Smooth muscle cell (in vitro differentiated cells): ENCODE data around the gene MEIOB. TPM values are rescaled to one million over a fixed set of nuclear protein-coding genes. Genes with fewer than 3 reads are reported as not detected.

ENCODE experiments used
- DNase-seq: peaks from one replicate; lab custom pipeline; 2025; ENCODE audit not compliant: unreplicated experiment; lab: John Stamatoyannopoulos, UW
- H2AFZ ChIP-seq: fragments of 200-600 bp; sonication (generic); 2 replicates; pipeline ENCODE4 v1.6.0; 2016; ENCODE audit warnings: antibody characterized with exemption, low read depth, mild to moderate bottlenecking
- H3F3A ChIP-seq: fragments of 200-600 bp; sonication (generic); 2 replicates; pipeline ENCODE4 v1.6.0; 2017; ENCODE audit warnings: antibody characterized with exemption, low read depth
- H3K27ac ChIP-seq: fragments of 200-600 bp; sonication (generic); 2 replicates; pipeline ENCODE4 v1.5.1; 2016; ENCODE audit warnings: low read depth, mild to moderate bottlenecking
- H3K27me3 ChIP-seq: fragments of 200-600 bp; sonication (generic); 2 replicates; pipeline ENCODE4 v1.6.1; 2016; ENCODE audit warnings: low read depth, mild to moderate bottlenecking
- H3K36me3 ChIP-seq: fragments of 200-600 bp; sonication (generic); 2 replicates; pipeline ENCODE4 v1.5.1; 2016; ENCODE audit warnings: low read depth
- H3K4me1 ChIP-seq: fragments of 200-600 bp; sonication (generic); 2 replicates; pipeline ENCODE4 v1.5.1; 2016; ENCODE audit warnings: low read depth
- H3K4me2 ChIP-seq: fragments of 200-600 bp; sonication (generic); 2 replicates; pipeline ENCODE4 v1.6.0; 2016; ENCODE audit warnings: mild to moderate bottlenecking
- H3K4me3 ChIP-seq: fragments of 200-600 bp; sonication (generic); 2 replicates; pipeline ENCODE4 v1.5.1; 2016; ENCODE audit warnings: mild to moderate bottlenecking
- H3K79me2 ChIP-seq: fragments of 200-600 bp; sonication (generic); 2 replicates; pipeline ENCODE4 v1.6.0; 2016; ENCODE audit warnings: low read depth, mild to moderate bottlenecking
- H3K9ac ChIP-seq: fragments of 200-600 bp; sonication (generic); 2 replicates; pipeline ENCODE4 v1.6.0; 2016; ENCODE audit warnings: low read depth
- H3K9me3 ChIP-seq: fragments of 200-600 bp; sonication (generic); replicated peaks from 2 replicates; pipeline ENCODE4 v1.5.1; 2016; ENCODE audit warnings: low read depth
- H4K20me1 ChIP-seq: fragments of 200-600 bp; sonication (generic); 2 replicates; pipeline ENCODE4 v1.6.0; 2016; ENCODE audit warnings: low read depth
- WGBS: methylation state at CpG from one replicate; pipeline ENCODE4 v1.1.7; 2016; ENCODE audit warnings: low lambda C conversion rate; 5-methylcytosine and 5-hydroxymethylcytosine counted together
- polyA plus RNA-seq: library from polyadenylated mRNA; unstranded; fragments of >200 nt; fragmentation: Nextera tagmentation; extraction: Ambion mirVana; gene quantifications from 2 replicates; pipeline ENCODE4 v1.2.1, GENCODE V29; 2016
- total RNA-seq: library from RNA; depleted of rRNA; stranded (reverse); fragments of >200 nt; gene quantifications from 2 replicates; pipeline ENCODE4 v1.2.3, GENCODE V29; 2014
- TF ChIP-seq, protein P1 (sequence below): fragments of 200-600 bp; sonication (generic); IDR thresholded peaks from 2 replicates; pipeline ENCODE4 v1.5.1; 2017; ENCODE audit warnings: borderline replicate concordance, mild to moderate bottlenecking, antibody characterized with exemption; ENCODE audit not compliant: insufficient read depth, poor library complexity, severe bottlenecking

Gene MEIOB
- total and polyA plus RNA-seq, 2 experiments from 2014 or later: 0.18 to 1.7 TPM

DNA sequence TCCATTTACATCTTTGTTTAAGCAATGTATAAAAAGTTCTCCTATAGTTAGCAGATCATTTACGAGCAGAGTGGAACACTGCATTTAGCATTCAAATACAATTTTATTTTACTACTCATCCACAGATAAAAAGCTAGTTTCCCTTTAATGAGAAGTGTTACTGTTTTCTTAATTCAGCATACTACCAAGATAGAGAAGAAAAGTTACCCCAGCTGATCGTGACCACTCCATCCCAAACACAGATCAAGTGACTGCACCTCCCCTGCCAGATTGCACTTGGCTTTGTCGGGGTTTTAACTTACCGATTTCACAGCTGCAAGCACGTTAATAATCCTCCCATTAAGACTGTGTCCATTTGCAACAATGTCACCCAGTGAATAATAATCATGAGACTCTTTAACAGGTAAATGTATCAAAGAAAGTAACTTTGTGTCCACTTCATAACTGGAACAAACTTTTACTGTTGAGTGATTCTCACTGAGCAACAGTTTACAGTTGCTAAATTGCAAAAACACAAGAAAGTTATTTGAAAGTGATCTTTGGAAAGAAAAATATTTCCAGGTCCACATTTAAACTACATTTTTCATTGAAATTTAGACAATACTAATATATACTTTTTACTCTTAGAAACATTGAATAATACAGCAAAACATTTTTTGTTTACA lies 14.4 kb downstream of the MEIOB start:
- DNase-seq: no peak

DNA sequence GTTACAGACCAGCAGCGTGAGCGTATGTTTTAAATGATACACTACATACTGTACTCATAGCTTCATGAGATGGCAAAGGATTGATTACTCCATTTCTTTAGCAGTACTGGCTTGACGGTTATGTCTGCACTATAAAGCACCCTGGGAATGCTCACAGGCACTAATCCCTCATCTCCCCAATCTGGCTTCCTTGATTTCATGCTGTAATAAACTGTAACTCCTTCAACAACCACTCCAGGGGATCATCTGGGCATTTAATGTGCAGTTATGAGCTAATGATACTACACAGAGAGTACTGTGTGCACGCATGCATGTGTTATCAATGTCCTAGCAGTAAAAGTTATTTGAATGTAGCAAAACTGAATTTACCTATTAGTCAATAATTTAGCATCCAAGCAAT lies 20.2 kb downstream of the MEIOB start:
- H3K4me2 ChIP-seq: no peak overlapping the region
- no peaks in the 10 kb centered on the region for H4K20me1 ChIP-seq

More for the DNA sequence above, 14.4 kb downstream of the MEIOB start:
- Histone ChIP-seq H3K4me1 (no peaks in the 10 kb centered on the region), H3F3A (peaks cover 2% of the 10 kb centered on the region), H3K9me3 (no peaks in the 10 kb centered on the region), H4K20me1 (no peaks in the 10 kb centered on the region), H3K27me3 (peaks cover 54% of the 10 kb centered on the region), H3K4me3 (no peak overlapping the region), H3K9ac (no peak overlapping the region), H3K4me2 (no peak overlapping the region), H3K79me2 (no peaks in the 10 kb centered on the region), H2AFZ (peak overlapping the region; percentile 69), H3K36me3 (no peaks in the 10 kb centered on the region), H3K27ac (no peak overlapping the region)
- WGBS: 58% methylated on average over 5 of the region's 5 CpGs
- TF ChIP-seq, protein P1, sequence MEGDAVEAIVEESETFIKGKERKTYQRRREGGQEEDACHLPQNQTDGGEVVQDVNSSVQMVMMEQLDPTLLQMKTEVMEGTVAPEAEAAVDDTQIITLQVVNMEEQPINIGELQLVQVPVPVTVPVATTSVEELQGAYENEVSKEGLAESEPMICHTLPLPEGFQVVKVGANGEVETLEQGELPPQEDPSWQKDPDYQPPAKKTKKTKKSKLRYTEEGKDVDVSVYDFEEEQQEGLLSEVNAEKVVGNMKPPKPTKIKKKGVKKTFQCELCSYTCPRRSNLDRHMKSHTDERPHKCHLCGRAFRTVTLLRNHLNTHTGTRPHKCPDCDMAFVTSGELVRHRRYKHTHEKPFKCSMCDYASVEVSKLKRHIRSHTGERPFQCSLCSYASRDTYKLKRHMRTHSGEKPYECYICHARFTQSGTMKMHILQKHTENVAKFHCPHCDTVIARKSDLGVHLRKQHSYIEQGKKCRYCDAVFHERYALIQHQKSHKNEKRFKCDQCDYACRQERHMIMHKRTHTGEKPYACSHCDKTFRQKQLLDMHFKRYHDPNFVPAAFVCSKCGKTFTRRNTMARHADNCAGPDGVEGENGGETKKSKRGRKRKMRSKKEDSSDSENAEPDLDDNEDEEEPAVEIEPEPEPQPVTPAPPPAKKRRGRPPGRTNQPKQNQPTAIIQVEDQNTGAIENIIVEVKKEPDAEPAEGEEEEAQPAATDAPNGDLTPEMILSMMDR: no peak

GRCh38 chr16:1850981-1851380 lies 21.0 kb downstream of the MEIOB start:
- Histone ChIP-seq H4K20me1 (no peaks in the 10 kb centered on the region), H3K79me2 (no peaks in the 10 kb centered on the region), H3K27ac (no peak overlapping the region), H3F3A (peaks cover 2% of the 10 kb centered on the region), H3K9ac (no peak overlapping the region), H3K4me2 (no peak overlapping the region), H3K4me1 (no peaks in the 10 kb centered on the region), H3K9me3 (no peaks in the 10 kb centered on the region), H3K4me3 (no peak overlapping the region), H3K36me3 (no peaks in the 10 kb centered on the region), H2AFZ (no peak overlapping the region), H3K27me3 (peaks cover 20% of the 10 kb centered on the region)
- DNase-seq: no peak
- WGBS: 82% methylated on average over 7 of the region's 7 CpGs
- TF ChIP-seq, protein P1: no peak

More for the DNA sequence above, 20.2 kb downstream of the MEIOB start:
- Histone ChIP-seq H3K79me2 (no peaks in the 10 kb centered on the region), H3K27ac (no peak overlapping the region), H3K27me3 (peaks cover 19% of the 10 kb centered on the region), H3K36me3 (no peaks in the 10 kb centered on the region), H3K4me3 (no peak overlapping the region), H3F3A (peaks cover 2% of the 10 kb centered on the region), H3K9ac (no peak overlapping the region), H3K9me3 (no peaks in the 10 kb centered on the region), H2AFZ (no peak overlapping the region), H3K4me1 (no peaks in the 10 kb centered on the region)
- TF ChIP-seq, protein P1: no peak
- no peak for DNase-seq
- WGBS: 64% methylated on average over 4 of the region's 4 CpGs

- Histone ChIP-seq H3K4me3 (no peak overlapping the region), H3K79me2 (no peaks in the 10 kb centered on the region), H3K27ac (no peak overlapping the region), H4K20me1 (no peaks in the 10 kb centered on the region), H3K9ac (no peak overlapping the region), H3K4me2 (no peak overlapping the region), H3F3A (no peaks in the 10 kb centered on the region), H3K9me3 (no peaks in the 10 kb centered on the region), H3K27me3 (peaks cover 30% of the 10 kb centered on the region), H2AFZ (no peak overlapping the region), H3K4me1 (no peaks in the 10 kb centered on the region), H3K36me3 (no peaks in the 10 kb centered on the region)
- 80% methylated on average over 1 of the region's 1 CpG for WGBS
- no peak for DNase-seq
- TF ChIP-seq, protein P1: no peak
Observed at GRCh38 chr16:1846416-1846815, 25.5 kb downstream of the MEIOB start.
